SK-N-SH treated with all-trans-retinoic acid at 6 μM for 48 hours (cell line): ENCODE measurements around the gene HSPA4.

Experiments
- ATAC-seq: fragments of 200-7000 bp; cut with Tn5 transposase; 3 replicates; pipeline ENCODE4 v1.9.1; 2020; ENCODE audit warnings: mild to moderate bottlenecking, moderate library complexity
- ARNTL ChIP-seq: fragments of 450-650 bp; formaldehyde crosslinking; IDR thresholded peaks from 2 replicates; pipeline ENCODE4 v1.5.0; 2020; ENCODE audit warnings: low read depth, mild to moderate bottlenecking, moderate library complexity, borderline replicate concordance
- BACH2 ChIP-seq: fragments of 250-450 bp; sonication (Bioruptor Pico); IDR thresholded peaks from 2 replicates; pipeline ENCODE4 v1.9.0; 2021; ENCODE audit warnings: mild to moderate bottlenecking, borderline replicate concordance
- CREB5 ChIP-seq: fragments of 250-450 bp; sonication (Bioruptor Pico); IDR thresholded peaks from 2 replicates; pipeline ENCODE4 v1.5.1; 2020; ENCODE audit warnings: low read depth, mild to moderate bottlenecking, moderate library complexity
- ESRRG ChIP-seq: fragments of 250-450 bp; sonication (Bioruptor Pico); IDR thresholded peaks from 2 replicates; pipeline ENCODE4 v1.6.1; 2021; ENCODE audit warnings: mild to moderate bottlenecking
- GLIS3 ChIP-seq: fragments of 250-450 bp; sonication (Bioruptor Pico); IDR thresholded peaks from 2 replicates; pipeline ENCODE4 v1.5.0; 2020; ENCODE audit warnings: mild to moderate bottlenecking, moderate library complexity
- ISL1 ChIP-seq: fragments of 250-450 bp; sonication (Bioruptor Pico); IDR thresholded peaks from 2 replicates; pipeline ENCODE4 v2.1.2; 2022; ENCODE audit warnings: mild to moderate bottlenecking, moderate library complexity
- OSR1 ChIP-seq: fragments of 250-450 bp; sonication (Bioruptor Pico); IDR thresholded peaks from 2 replicates; pipeline ENCODE4 v1.8.0; 2022; ENCODE audit warnings: moderate library complexity, mild to moderate bottlenecking, inconsistent platforms
- PATZ1 ChIP-seq: fragments of 250-450 bp; sonication (Bioruptor Pico); IDR thresholded peaks from 2 replicates; pipeline ENCODE4 v1.8.0; 2020; ENCODE audit warnings: mild to moderate bottlenecking, moderate library complexity, borderline replicate concordance
- PPARA ChIP-seq: fragments of 250-450 bp; sonication (Bioruptor Pico); IDR thresholded peaks from 2 replicates; pipeline ENCODE4 v1.5.0; 2020; ENCODE audit warnings: mild to moderate bottlenecking, borderline replicate concordance
- RARB ChIP-seq: fragments of 250-450 bp; sonication (Bioruptor Pico); IDR thresholded peaks from 2 replicates; pipeline ENCODE4 v1.8.0; 2021; ENCODE audit warnings: mild to moderate bottlenecking, moderate library complexity
- SNAI2 ChIP-seq: fragments of 250-450 bp; sonication (Bioruptor Pico); IDR thresholded peaks from 2 replicates; pipeline ENCODE4 v1.5.0; 2020; ENCODE audit warnings: mild to moderate bottlenecking, moderate library complexity
- TCF4 ChIP-seq: fragments of 250-450 bp; sonication (Bioruptor Pico); IDR thresholded peaks from 2 replicates; pipeline ENCODE4 v1.8.0; 2021; ENCODE audit warnings: mild to moderate bottlenecking, moderate library complexity, borderline replicate concordance
- TOX ChIP-seq: fragments of 250-450 bp; sonication (Bioruptor Pico); IDR thresholded peaks from 2 replicates; pipeline ENCODE4 v1.8.0; 2021; ENCODE audit warnings: mild to moderate bottlenecking, moderate library complexity, borderline replicate concordance
- TSHZ2 ChIP-seq: fragments of 250-450 bp; sonication (Bioruptor Pico); IDR thresholded peaks from 2 replicates; pipeline ENCODE4 v1.5.0; 2020; ENCODE audit warnings: mild to moderate bottlenecking, moderate library complexity
- ZC3H10 ChIP-seq: fragments of 250-450 bp; sonication (Bioruptor Pico); IDR thresholded peaks from 2 replicates; pipeline ENCODE4 v1.5.1; 2021; ENCODE audit warnings: mild to moderate bottlenecking, moderate library complexity
- ZFP30 ChIP-seq: fragments of 450-650 bp; formaldehyde crosslinking; IDR thresholded peaks from 2 replicates; pipeline ENCODE4 v1.5.0; 2022; ENCODE audit warnings: mild to moderate bottlenecking, moderate library complexity
- ZNF565 ChIP-seq: fragments of 450-650 bp; formaldehyde crosslinking; conservative IDR thresholded peaks from 2 replicates; pipeline ENCODE4 v1.5.0; 2020; ENCODE audit warnings: low read depth, mild to moderate bottlenecking, moderate library complexity
- ZNF70 ChIP-seq: fragments of 450-650 bp; formaldehyde crosslinking; IDR thresholded peaks from 2 replicates; pipeline ENCODE4 v1.5.0; 2020; ENCODE audit warnings: mild to moderate bottlenecking, moderate library complexity
- ZNF8 ChIP-seq: fragments of 450-650 bp; formaldehyde crosslinking; IDR thresholded peaks from 2 replicates; pipeline ENCODE4 v1.5.0; 2020; ENCODE audit warnings: mild to moderate bottlenecking, moderate library complexity
- TF ChIP-seq, protein P1 (sequence below): fragments of 250-450 bp; sonication (Bioruptor Pico); IDR thresholded peaks from 2 replicates; pipeline ENCODE4 v1.5.1; 2021; ENCODE audit warnings: mild to moderate bottlenecking, moderate library complexity
- TF ChIP-seq, protein P2 (sequence below): fragments of 250-450 bp; sonication (Bioruptor Pico); IDR thresholded peaks from 2 replicates; pipeline ENCODE4 v1.8.0; 2021; ENCODE audit warnings: low read depth, mild to moderate bottlenecking, moderate library complexity, borderline replicate concordance

HSPA4 gene

DNA sequence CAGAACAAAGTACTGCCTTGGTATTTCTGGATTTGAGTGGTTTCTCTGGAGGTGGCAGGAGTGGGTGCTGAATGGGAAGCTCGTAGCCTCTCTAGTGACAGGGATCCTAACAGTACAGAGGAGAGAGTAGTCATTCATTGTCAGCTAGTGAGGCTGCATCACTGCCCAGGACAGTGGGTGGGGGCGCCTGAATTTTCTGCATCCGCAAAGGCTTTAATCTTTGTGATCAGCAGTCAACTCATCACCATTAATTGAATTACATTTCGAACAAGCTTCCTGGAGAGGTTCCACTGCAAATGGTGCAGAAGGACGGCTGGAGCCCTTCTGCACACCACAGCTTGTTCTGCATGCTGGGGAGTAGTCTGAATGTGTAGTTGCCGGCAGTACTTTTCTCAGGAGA, 77.5 kb downstream of the HSPA4 start:
- peak; percentile 65; the same call in 2 of the 3 replicates for ATAC-seq
- no peak for TF ChIP-seq PATZ1 (CRISPR knock-in tag)
- TF ChIP-seq PPARA (CRISPR knock-in tag) = 0 out of 2 replicates have a peak, but pooled peaks have one; percentile 62
- TF ChIP-seq RARB (CRISPR knock-in tag) = no peak
- no peak for TF ChIP-seq ZNF565 (CRISPR knock-in tag)
- TF ChIP-seq ZC3H10 (CRISPR knock-in tag) = no peak
- TF ChIP-seq, protein P1, sequence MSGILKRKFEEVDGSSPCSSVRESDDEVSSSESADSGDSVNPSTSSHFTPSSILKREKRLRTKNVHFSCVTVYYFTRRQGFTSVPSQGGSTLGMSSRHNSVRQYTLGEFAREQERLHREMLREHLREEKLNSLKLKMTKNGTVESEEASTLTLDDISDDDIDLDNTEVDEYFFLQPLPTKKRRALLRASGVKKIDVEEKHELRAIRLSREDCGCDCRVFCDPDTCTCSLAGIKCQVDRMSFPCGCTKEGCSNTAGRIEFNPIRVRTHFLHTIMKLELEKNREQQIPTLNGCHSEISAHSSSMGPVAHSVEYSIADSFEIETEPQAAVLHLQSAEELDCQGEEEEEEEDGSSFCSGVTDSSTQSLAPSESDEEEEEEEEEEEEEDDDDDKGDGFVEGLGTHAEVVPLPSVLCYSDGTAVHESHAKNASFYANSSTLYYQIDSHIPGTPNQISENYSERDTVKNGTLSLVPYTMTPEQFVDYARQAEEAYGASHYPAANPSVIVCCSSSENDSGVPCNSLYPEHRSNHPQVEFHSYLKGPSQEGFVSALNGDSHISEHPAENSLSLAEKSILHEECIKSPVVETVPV (CRISPR knock-in tag) = no peak
- no peak for TF ChIP-seq SNAI2 (CRISPR knock-in tag)
- TF ChIP-seq ZNF70 (CRISPR knock-in tag) = 0 out of 2 replicates have a peak, but pooled peaks have one; percentile 32
- peak; percentile 41; the same call in 1 of the 2 replicates for TF ChIP-seq ZNF8
- TF ChIP-seq, protein P2, sequence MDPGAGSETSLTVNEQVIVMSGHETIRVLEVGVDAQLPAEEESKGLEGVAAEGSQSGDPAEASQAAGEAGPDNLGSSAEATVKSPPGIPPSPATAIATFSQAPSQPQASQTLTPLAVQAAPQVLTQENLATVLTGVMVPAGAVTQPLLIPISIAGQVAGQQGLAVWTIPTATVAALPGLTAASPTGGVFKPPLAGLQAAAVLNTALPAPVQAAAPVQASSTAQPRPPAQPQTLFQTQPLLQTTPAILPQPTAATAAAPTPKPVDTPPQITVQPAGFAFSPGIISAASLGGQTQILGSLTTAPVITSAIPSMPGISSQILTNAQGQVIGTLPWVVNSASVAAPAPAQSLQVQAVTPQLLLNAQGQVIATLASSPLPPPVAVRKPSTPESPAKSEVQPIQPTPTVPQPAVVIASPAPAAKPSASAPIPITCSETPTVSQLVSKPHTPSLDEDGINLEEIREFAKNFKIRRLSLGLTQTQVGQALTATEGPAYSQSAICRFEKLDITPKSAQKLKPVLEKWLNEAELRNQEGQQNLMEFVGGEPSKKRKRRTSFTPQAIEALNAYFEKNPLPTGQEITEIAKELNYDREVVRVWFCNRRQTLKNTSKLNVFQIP (CRISPR knock-in tag) = no peak
- no peak for TF ChIP-seq TOX (CRISPR knock-in tag)
- TF ChIP-seq BACH2 (CRISPR knock-in tag) = no peak
- peak; percentile 25; the same call in 1 of the 2 replicates for TF ChIP-seq TCF4 (CRISPR knock-in tag)
- no peak for TF ChIP-seq ESRRG
- TF ChIP-seq OSR1 (CRISPR knock-in tag) = no peak
- TF ChIP-seq CREB5 (CRISPR knock-in tag) = no peak
- peak; percentile 45; the same call in 1 of the 2 replicates for TF ChIP-seq TSHZ2 (CRISPR knock-in tag)
- TF ChIP-seq ARNTL (CRISPR knock-in tag) = no peak
- TF ChIP-seq ZFP30 (CRISPR knock-in tag) = no peak
- TF ChIP-seq ISL1 (CRISPR knock-in tag) = no peak
- no peak for TF ChIP-seq GLIS3 (CRISPR knock-in tag)

- no peak for TF ChIP-seq GLIS3 (CRISPR knock-in tag)
- no peak for TF ChIP-seq PPARA (CRISPR knock-in tag)
- no peak for TF ChIP-seq ZNF8
- no peak for TF ChIP-seq TSHZ2 (CRISPR knock-in tag)
- no peak for TF ChIP-seq ESRRG
- TF ChIP-seq TCF4 (CRISPR knock-in tag) = no peak
- TF ChIP-seq, protein P1 (CRISPR knock-in tag) = no peak
- TF ChIP-seq RARB (CRISPR knock-in tag) = no peak
- TF ChIP-seq BACH2 (CRISPR knock-in tag) = no peak
- TF ChIP-seq, protein P2 (CRISPR knock-in tag) = no peak
- no peak for ATAC-seq
Observed at GRCh38 chr5:133129950-133130349, 78.1 kb downstream of the HSPA4 start.
